Hindlimb muscle (tissue), 1 donor: ENCODE measurements around the gene LMAN1L. TPM values are rescaled to one million over a fixed set of nuclear protein-coding genes. Genes with fewer than 3 reads are reported as not detected.

ENCODE experiments used
- DNase-seq: peaks from one replicate; pipeline ENCODE4 v3.0.0-alpha.2; 2013
- polyA plus RNA-seq: library from polyadenylated mRNA; unstranded; fragments of 120-200 nt; gene quantifications from one replicate; pipeline ENCODE4 v1.2.1, GENCODE V29; 2013; ENCODE audit not compliant: insufficient read length

Gene LMAN1L
- polyA plus RNA-seq, 1 donor, result not detected

GRCh38 chr15:74816624-74817369, 4.2 kb downstream of the LMAN1L start:
- no peak for DNase-seq

GRCh38 chr15:74817370-74817737, 4.7 kb downstream of the LMAN1L start:
- no peak for DNase-seq

GRCh38 chr15:74820056-74820455, 7.4 kb downstream of the LMAN1L start:
- DNase-seq, result no peak

GRCh38 chr15:74821091-74821789, 8.6 kb downstream of the LMAN1L start:
- DNase-seq, result no peak

- DNase-seq, result no peak
These were observed 9.1 kb downstream of the LMAN1L start for GRCh38 chr15:74821790-74822158.

- DNase-seq, result no peak
These were observed 9.6 kb downstream of the LMAN1L start for GRCh38 chr15:74822233-74822632.

- DNase-seq, result no peak
These were observed 10.7 kb downstream of the LMAN1L start for GRCh38 chr15:74823324-74823723.

GRCh38 chr15:74824976-74825375, 12.3 kb downstream of the LMAN1L start:
- DNase-seq, result no peak

GRCh38 chr15:74825866-74826265, 13.2 kb downstream of the LMAN1L start:
- DNase-seq, result no peak

GRCh38 chr15:74826364-74826819, 13.8 kb downstream of the LMAN1L start, which contains the start of gene CPLX3:
Gene CPLX3 (plus strand): TSS chr15:74826627. CDS start chr15:74826704, 77 bp downstream.
- no peak for DNase-seq

GRCh38 chr15:74826921-74827320, 14.3 kb downstream of the LMAN1L start:
- DNase-seq, result no peak

- no peak for DNase-seq
These were observed 15.0 kb downstream of the LMAN1L start for GRCh38 chr15:74827614-74828013.

GRCh38 chr15:74828835-74829234, 16.2 kb downstream of the LMAN1L start:
- DNase-seq, result no peak

- DNase-seq, result no peak
These were observed 16.9 kb downstream of the LMAN1L start for GRCh38 chr15:74829486-74829885.

GRCh38 chr15:74829991-74830390, 17.4 kb downstream of the LMAN1L start:
- DNase-seq, result no peak

GRCh38 chr15:74830868-74831267, 18.2 kb downstream of the LMAN1L start:
- no peak for DNase-seq

- DNase-seq, result no peak
These were observed 19.3 kb downstream of the LMAN1L start for GRCh38 chr15:74831813-74832495.

- no peak for DNase-seq
These were observed 20.2 kb downstream of the LMAN1L start for GRCh38 chr15:74832826-74833225.

GRCh38 chr15:74833376-74834107, 20.9 kb downstream of the LMAN1L start:
- no peak for DNase-seq

GRCh38 chr15:74835312-74835823, 22.7 kb downstream of the LMAN1L start:
- DNase-seq, result no peak

GRCh38 chr15:74836846-74837245, 24.2 kb downstream of the LMAN1L start:
- no peak for DNase-seq

- DNase-seq, result no peak
These were observed 25.0 kb downstream of the LMAN1L start for GRCh38 chr15:74837482-74838136.
